Measurements from ENCODE around the gene NUDT13. TPM values are rescaled to one million over a fixed set of nuclear protein-coding genes. Genes with fewer than 3 reads are reported as not detected.

NUDT13 gene
- total RNA-seq, 1 donor from 2014 or later: 0.83 TPM

GRCh38 chr10:73156054-73156453 lies 45.8 kb downstream of the NUDT13 start:
- intact Hi-C loops (cut with micrococcal nuclease): no loop called here
- peaks cover 36% of the 10 kb centered on the region for H3K36me3 Mint-ChIP-seq (ENCODE audit: low read depth)

GRCh38 chr10:73159038-73159648 lies 48.9 kb downstream of the NUDT13 start:
- peak; percentile 21 for DNase-seq (ENCODE audit: low spot score)
- H3K9me3 Mint-ChIP-seq: no peaks in the 10 kb centered on the region
- H3K27me3 Mint-ChIP-seq (ENCODE audit: insufficient read depth): no peaks in the 10 kb centered on the region
- peaks cover 38% of the 10 kb centered on the region for H3K36me3 Mint-ChIP-seq (ENCODE audit: low read depth)
- no peak overlapping the region for H3K27ac Mint-ChIP-seq
- intact Hi-C loops (cut with micrococcal nuclease): loop anchor here (1.0 kb wide), 3 partner anchors 8 to 795 kb away; partner anchors contain the start of gene P4HA1
- peaks cover 40% of the 10 kb centered on the region for H3K4me1 Mint-ChIP-seq (ENCODE audit: low read depth)
- H3K4me3 Mint-ChIP-seq: no peak overlapping the region

More at GRCh38 chr10:73156054-73156453, 45.8 kb downstream of the NUDT13 start:
- Mint-ChIP-seq H3K4me1 (ENCODE audit: low read depth) (peaks cover 12% of the 10 kb centered on the region), H3K27ac (no peak overlapping the region), H3K27me3 (ENCODE audit: insufficient read depth) (no peaks in the 10 kb centered on the region), H3K4me3 (no peak overlapping the region), H3K9me3 (peaks cover 4% of the 10 kb centered on the region)
- DNase-seq (ENCODE audit: low spot score): no peak

GRCh38 chr10:73161079-73161478 lies 50.8 kb downstream of the NUDT13 start:
- intact Hi-C loops (cut with micrococcal nuclease): loop anchor here (10.0 kb wide), 1 partner anchor 1076 kb away; the partner anchor contains the start of gene SPOCK2
- no peak overlapping the region for H3K4me3 Mint-ChIP-seq
- no peaks in the 10 kb centered on the region for H3K27me3 Mint-ChIP-seq (ENCODE audit: insufficient read depth)
- H3K9me3 Mint-ChIP-seq: no peaks in the 10 kb centered on the region
- DNase-seq (ENCODE audit: low spot score): no peak
- H3K27ac Mint-ChIP-seq: no peak overlapping the region
- H3K4me1 Mint-ChIP-seq (ENCODE audit: low read depth): peaks cover 51% of the 10 kb centered on the region
- H3K36me3 Mint-ChIP-seq (ENCODE audit: low read depth): peaks cover 41% of the 10 kb centered on the region

DNA sequence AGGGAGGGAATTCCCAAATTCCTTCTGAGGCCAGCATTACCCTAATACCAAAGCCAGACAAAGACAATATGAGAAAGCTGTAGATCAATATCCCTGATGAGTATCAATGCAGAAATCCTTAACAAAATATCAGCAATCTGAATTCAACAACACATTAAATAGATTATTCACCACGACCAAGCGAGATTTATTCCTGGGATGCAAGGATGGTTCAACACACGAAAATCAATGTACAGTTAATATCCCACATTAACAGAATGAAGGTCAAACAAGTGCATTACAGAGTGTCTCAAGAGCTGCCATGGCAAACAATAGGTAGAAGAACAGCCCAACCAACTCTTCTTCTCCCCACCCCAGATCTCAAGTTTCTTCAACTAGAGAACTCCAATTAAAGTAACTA lies 51.4 kb downstream of the NUDT13 start:
- Mint-ChIP-seq H3K36me3 (ENCODE audit: low read depth) (peaks cover 39% of the 10 kb centered on the region), H3K27me3 (ENCODE audit: insufficient read depth) (no peaks in the 10 kb centered on the region), H3K27ac (no peak overlapping the region), H3K4me3 (no peak overlapping the region), H3K4me1 (ENCODE audit: low read depth) (peaks cover 57% of the 10 kb centered on the region), H3K9me3 (no peaks in the 10 kb centered on the region)
- intact Hi-C loops (cut with micrococcal nuclease): loop anchor here (10.0 kb wide), 1 partner anchor 1077 kb away; the partner anchor contains the start of gene SPOCK2
- no peak for DNase-seq (ENCODE audit: low spot score)

DNA sequence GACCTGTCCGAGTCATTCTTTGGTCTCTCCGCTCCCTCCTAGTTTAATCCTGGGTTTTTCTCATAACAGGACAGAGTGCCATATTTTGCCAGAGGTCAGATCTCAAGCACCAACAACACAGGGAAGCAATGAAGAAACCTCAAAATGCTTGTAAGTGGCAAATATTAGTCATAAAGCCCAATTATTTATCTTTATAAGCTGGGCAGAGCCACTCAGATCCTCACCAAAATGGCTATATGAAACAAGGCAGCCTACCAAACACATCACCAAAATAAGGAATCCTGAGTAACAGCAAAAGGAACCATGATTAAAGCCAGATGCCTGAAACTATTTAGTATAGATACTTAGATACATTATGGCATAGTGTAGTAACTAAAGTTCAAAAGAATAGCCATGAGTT lies 52.8 kb downstream of the NUDT13 start:
- H3K4me1 Mint-ChIP-seq (ENCODE audit: low read depth): peaks cover 67% of the 10 kb centered on the region
- H3K27ac Mint-ChIP-seq: no peak overlapping the region
- no peaks in the 10 kb centered on the region for H3K27me3 Mint-ChIP-seq (ENCODE audit: insufficient read depth)
- intact Hi-C loops (cut with micrococcal nuclease): loop anchor here (10.0 kb wide), 1 partner anchor 1078 kb away; the partner anchor contains the start of gene SPOCK2
- H3K4me3 Mint-ChIP-seq: no peak overlapping the region
- no peaks in the 10 kb centered on the region for H3K9me3 Mint-ChIP-seq
- H3K36me3 Mint-ChIP-seq (ENCODE audit: low read depth): peaks cover 44% of the 10 kb centered on the region
- no peak for DNase-seq (ENCODE audit: low spot score)

DNA sequence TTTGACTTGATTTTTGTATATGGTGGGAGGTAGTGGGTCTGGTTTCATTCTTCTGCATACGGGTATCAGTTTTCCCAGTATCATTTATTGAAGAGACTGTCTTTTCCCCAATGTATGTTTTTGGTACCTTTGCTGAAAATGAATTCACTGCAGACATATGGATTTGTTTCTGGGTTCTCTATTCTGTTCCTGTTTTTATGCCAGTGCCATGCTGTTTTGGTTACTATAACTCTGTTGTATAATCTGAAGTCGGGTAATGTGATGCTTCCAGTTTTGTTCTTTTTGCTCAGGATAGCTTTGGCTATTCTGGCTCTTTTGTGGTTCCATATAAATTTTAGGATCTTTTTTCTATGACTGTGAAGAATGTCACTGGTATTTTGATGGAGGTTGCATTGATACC lies 56.7 kb downstream of the NUDT13 start:
- Mint-ChIP-seq H3K4me1 (ENCODE audit: low read depth) (peaks cover 52% of the 10 kb centered on the region), H3K36me3 (ENCODE audit: low read depth) (peaks cover 29% of the 10 kb centered on the region), H3K9me3 (no peaks in the 10 kb centered on the region), H3K4me3 (peak overlapping the region; percentile 99), H3K27me3 (ENCODE audit: insufficient read depth) (no peaks in the 10 kb centered on the region), H3K27ac (peak overlapping the region; percentile 99)
- no peak for DNase-seq (ENCODE audit: low spot score)
- intact Hi-C loops (cut with micrococcal nuclease): loop anchor here (1.0 to 10.0 kb wide), 6 partner anchors 8 to 1082 kb away; partner anchors contain the start of genes CFAP70, MCU, PPP3CB and SPOCK2

- peak; percentile 4 for DNase-seq (ENCODE audit: low spot score)
- Mint-ChIP-seq H3K27ac (peak overlapping the region; percentile 99), H3K36me3 (ENCODE audit: low read depth) (peaks cover 26% of the 10 kb centered on the region), H3K9me3 (no peaks in the 10 kb centered on the region), H3K27me3 (ENCODE audit: insufficient read depth) (no peaks in the 10 kb centered on the region), H3K4me1 (ENCODE audit: low read depth) (peaks cover 47% of the 10 kb centered on the region), H3K4me3 (peak overlapping the region; percentile 99)
- intact Hi-C loops (cut with micrococcal nuclease): loop anchor here (1.0 to 10.0 kb wide), 6 partner anchors 8 to 1083 kb away; partner anchors contain the start of genes CFAP70, MCU, PPP3CB and SPOCK2
Measured at GRCh38 chr10:73167458-73167782, 57.2 kb downstream of the NUDT13 start.

GRCh38 chr10:73167783-73168464 lies 57.7 kb downstream of the NUDT13 start, which contains the start of the genes ECD and FAM149B1:
ECD (minus strand) TSS chr10:73168008; CDS start chr10:73163937, 4,071 bp downstream.
FAM149B1 (plus strand) TSS chr10:73168119; CDS start chr10:73168340, 221 bp downstream.
- DNase-seq (ENCODE audit: low spot score): peak; percentile 91
- intact Hi-C loops (cut with micrococcal nuclease): loop anchor here (1.0 to 10.0 kb wide), 10 partner anchors 9 to 1083 kb away; partner anchors contain the start of genes CFAP70, MCU, MRPS16 and P4HA1
- Mint-ChIP-seq H3K4me3 (peak within 1 kb of the TSS; percentile 99), H3K36me3 (ENCODE audit: low read depth) (peaks cover 25% of the 10 kb centered on the region), H3K4me1 (ENCODE audit: low read depth) (peaks cover 42% of the 10 kb centered on the region), H3K9me3 (no peaks in the 10 kb centered on the region), H3K27me3 (ENCODE audit: insufficient read depth) (no peaks in the 10 kb centered on the region), H3K27ac (peak within 1 kb of the TSS; percentile 99)

GRCh38 chr10:73168465-73168803 lies 58.2 kb downstream of the NUDT13 start:
- intact Hi-C loops (cut with micrococcal nuclease): loop anchor here (1.0 to 10.0 kb wide), 9 partner anchors 72 to 1084 kb away; partner anchors contain the start of genes CFAP70, MCU, MRPS16 and P4HA1
- Mint-ChIP-seq H3K36me3 (ENCODE audit: low read depth) (peaks cover 22% of the 10 kb centered on the region), H3K4me1 (ENCODE audit: low read depth) (peaks cover 37% of the 10 kb centered on the region), H3K27ac (peak overlapping the region; percentile 91), H3K27me3 (ENCODE audit: insufficient read depth) (no peaks in the 10 kb centered on the region), H3K4me3 (peak overlapping the region; percentile 94), H3K9me3 (no peaks in the 10 kb centered on the region)
- DNase-seq (ENCODE audit: low spot score): no peak

DNA sequence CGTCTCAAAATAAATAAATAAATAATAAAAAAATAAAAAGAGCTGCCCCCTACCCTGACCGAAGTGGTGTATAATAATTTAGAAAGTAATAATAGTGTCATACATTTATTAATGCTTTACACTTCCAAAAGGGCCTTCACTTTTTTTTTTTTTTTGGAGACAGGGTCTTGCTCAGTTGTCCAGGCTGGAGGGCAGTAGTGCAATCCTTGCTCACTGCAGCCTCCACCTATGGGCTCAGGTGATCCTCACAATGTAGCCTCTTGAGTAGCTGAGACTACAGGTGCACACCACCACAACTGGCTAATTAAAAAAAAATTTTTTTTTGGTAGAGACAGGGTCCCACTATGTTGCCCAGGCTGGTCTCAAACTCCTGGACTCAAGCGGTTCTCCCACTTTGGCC lies 59.1 kb downstream of the NUDT13 start:
- Mint-ChIP-seq H3K4me1 (ENCODE audit: low read depth) (peaks cover 33% of the 10 kb centered on the region), H3K27me3 (ENCODE audit: insufficient read depth) (no peaks in the 10 kb centered on the region), H3K36me3 (ENCODE audit: low read depth) (peaks cover 18% of the 10 kb centered on the region), H3K27ac (no peak overlapping the region), H3K9me3 (no peaks in the 10 kb centered on the region), H3K4me3 (peak overlapping the region; percentile 30)
- DNase-seq (ENCODE audit: low spot score): no peak
- intact Hi-C loops (cut with micrococcal nuclease): loop anchor here (5.0 to 10.0 kb wide), 5 partner anchors 188 to 1085 kb away; partner anchors contain the start of genes CFAP70, MCU, PPP3CB and SPOCK2

GRCh38 chr10:73172867-73173266 lies 62.6 kb downstream of the NUDT13 start:
- Mint-ChIP-seq H3K4me1 (ENCODE audit: low read depth) (peaks cover 7% of the 10 kb centered on the region), H3K4me3 (no peak overlapping the region), H3K27ac (no peak overlapping the region), H3K27me3 (ENCODE audit: insufficient read depth) (no peaks in the 10 kb centered on the region), H3K36me3 (ENCODE audit: low read depth) (peaks cover 5% of the 10 kb centered on the region), H3K9me3 (no peaks in the 10 kb centered on the region)
- intact Hi-C loops (cut with micrococcal nuclease): no loop called here
- DNase-seq (ENCODE audit: low spot score): no peak

GRCh38 chr10:73174148-73174925 lies 64.1 kb downstream of the NUDT13 start:
- Mint-ChIP-seq H3K4me1 (ENCODE audit: low read depth) (no peaks in the 10 kb centered on the region), H3K9me3 (no peaks in the 10 kb centered on the region), H3K4me3 (no peak overlapping the region), H3K36me3 (ENCODE audit: low read depth) (peaks cover 6% of the 10 kb centered on the region), H3K27me3 (ENCODE audit: insufficient read depth) (no peaks in the 10 kb centered on the region), H3K27ac (no peak overlapping the region)
- intact Hi-C loops (cut with micrococcal nuclease): no loop called here
- no peak for DNase-seq (ENCODE audit: low spot score)

Measured in activated T-helper 1 cell treated with anti-CD3 and anti-CD28 coated beads, Interleukin-12 subunit alpha, Interleukin-12 subunit beta, Interleukin-2, Interleukin-4 antibody, amounts not matched to agents 30 ng/mL and 10 ng/mL and 1 ng/mL, durations not matched to agents 14 hours and 24 hours and 36 hours (primary cell).